H1 (cell line): ENCODE results near the gene SCYGR1. TPM values are rescaled to one million over a fixed set of nuclear protein-coding genes. Genes with fewer than 3 reads are reported as not detected.

Source experiments
- CTCF ChIA-PET: fragments of 300-600 bp; sonication (Branson Sonifier 250); formaldehyde crosslinking; loops from one replicate; lab custom pipeline; 2021; ENCODE audit not compliant: partially characterized antibody; lab: Charles Lee
- POLR2A ChIA-PET: fragments of 300-600 bp; sonication (Branson Sonifier 250); formaldehyde crosslinking; loops from one replicate; lab custom pipeline; 2021; ENCODE audit warnings: inconsistent platforms; ENCODE audit not compliant: partially characterized antibody; lab: Charles Lee
- DNase-seq, 2 experiments: peaks; one replicate each; pipeline versions ENCODE4 v3.0.0 to v3.0.0-alpha.2; 2010 to 2022; ENCODE audit warnings: low spot score in 2 of 2, low read depth in 1 of 2, mixed read lengths in 1 of 2
- FAIRE-seq: peaks from 2 replicates; lab custom pipeline; 2011; peaks lifted over from hg19 to GRCh38; lab: Jason Lieb, UNC
- H2AFZ ChIP-seq: 2 replicates; pipeline ENCODE4 v1.8.1; 2012; ENCODE audit warnings: low read length, inconsistent platforms
- H2AK5ac ChIP-seq: 2 replicates; pipeline ENCODE4 v1.6.1; 2013; ENCODE audit warnings: low read depth, low read length
- H2BK120ac ChIP-seq: replicated peaks from 2 replicates; pipeline ENCODE3; 2013; ENCODE audit warnings: low read depth, low read length, inconsistent platforms
- H2BK12ac ChIP-seq: 2 replicates; pipeline ENCODE4 v1.6.1; 2013; ENCODE audit warnings: low read depth, low read length
- H2BK15ac ChIP-seq: 2 replicates; pipeline ENCODE4 v1.6.1; 2013; ENCODE audit warnings: low read length
- H2BK20ac ChIP-seq: 2 replicates; pipeline ENCODE4 v1.6.1; 2013; ENCODE audit warnings: low read length
- H2BK5ac ChIP-seq: 2 replicates; pipeline ENCODE4 v1.6.1; 2013; ENCODE audit warnings: low read depth, low read length
- H3K14ac ChIP-seq: 2 replicates; pipeline ENCODE4 v1.6.1; 2013; ENCODE audit warnings: inconsistent platforms; ENCODE audit not compliant: insufficient read length
- H3K18ac ChIP-seq: 2 replicates; pipeline ENCODE4 v1.6.1; 2013; ENCODE audit warnings: low read length; ENCODE audit errors: extremely low read depth
- H3K23ac ChIP-seq: 2 replicates; pipeline ENCODE4 v1.6.1; 2013; ENCODE audit warnings: inconsistent platforms; ENCODE audit not compliant: insufficient read length
- H3K23me2 ChIP-seq: 2 replicates; pipeline ENCODE4 v1.6.1; 2013; ENCODE audit warnings: low read depth, low read length
- H3K27ac ChIP-seq: 2 replicates; pipeline ENCODE4 v1.6.1; 2011; ENCODE audit warnings: low read depth, low read length, inconsistent platforms
- H3K27me3 ChIP-seq, 4 experiments: replicated peaks in 1 of 4; 1 replicate in 1 of 4; 2 replicates in 3 of 4; pipeline versions ENCODE4 v1.6.1 to v1.8.1; 2011 to 2013; ENCODE audit warnings: low read length in 3 of 4, mild to moderate bottlenecking in 3 of 4, inconsistent platforms in 2 of 4, mixed read lengths in 2 of 4, moderate library complexity in 1 of 4; ENCODE audit not compliant: control insufficient read depth in 3 of 4, insufficient read depth in 3 of 4; ENCODE audit errors: extremely low read depth in 1 of 4
- H3K36me3 ChIP-seq, 4 experiments: 2 replicates each; pipeline versions ENCODE4 v1.6.1 to v1.8.1; 2011 to 2013; ENCODE audit warnings: mild to moderate bottlenecking in 4 of 4, low read length in 3 of 4, moderate library complexity in 2 of 4, control low read depth in 1 of 4, inconsistent platforms in 1 of 4; ENCODE audit not compliant: insufficient read depth in 4 of 4, control insufficient read depth in 2 of 4
- H3K4ac ChIP-seq: replicated peaks from 2 replicates; pipeline ENCODE3; 2013; ENCODE audit warnings: low read length, low read depth, mixed read lengths, inconsistent platforms; ENCODE audit not compliant: insufficient read length
- H3K4me1 ChIP-seq, 4 experiments: replicated peaks in 1 of 4; 1 replicate in 1 of 4; 2 replicates in 3 of 4; pipeline versions ENCODE4 v1.6.1 to v1.8.1; 2011 to 2013; ENCODE audit warnings: low read length in 3 of 4, inconsistent platforms in 2 of 4, mixed read lengths in 1 of 4; ENCODE audit not compliant: insufficient read depth in 4 of 4, control insufficient read depth in 3 of 4
- H3K4me2 ChIP-seq, 2 experiments: 2 replicates each; pipeline versions ENCODE4 v1.6.1 to v1.8.1; 2011 to 2013; ENCODE audit warnings: low read depth in 2 of 2, low read length in 2 of 2, control low read depth in 1 of 2, inconsistent platforms in 1 of 2, mild to moderate bottlenecking in 1 of 2; ENCODE audit not compliant: insufficient read depth in 1 of 2
- H3K4me3 ChIP-seq, 4 experiments: fragments of 200-600, 300-600 bp in 1 of 4; sonication (generic), shearing (Covaris generic), sonication (Bioruptor Twin) in 1 of 4; 2 replicates each; pipeline versions ENCODE4 v1.5.1 to v1.8.1; 2011 to 2016; ENCODE audit warnings: low read length in 4 of 4, low read depth in 3 of 4, control low read depth in 2 of 4, inconsistent platforms in 2 of 4, mild to moderate bottlenecking in 2 of 4, mixed read lengths in 1 of 4, moderate library complexity in 1 of 4; ENCODE audit not compliant: insufficient read depth in 2 of 4; ENCODE audit errors: extremely low read depth in 1 of 4
- H3K56ac ChIP-seq: replicated peaks from 2 replicates; pipeline ENCODE3; 2013; ENCODE audit warnings: low read depth, mild to moderate bottlenecking, mixed read lengths, low read length, inconsistent platforms; ENCODE audit not compliant: insufficient read length
- H3K79me1 ChIP-seq: 2 replicates; pipeline ENCODE4 v1.6.1; 2013; ENCODE audit warnings: low read depth, low read length, control low read depth
- H3K79me2 ChIP-seq, 2 experiments: 2 replicates each; pipeline versions ENCODE4 v1.6.1 to v1.8.1; 2012 to 2013; ENCODE audit warnings: low read length in 2 of 2, mild to moderate bottlenecking in 2 of 2, inconsistent platforms in 1 of 2; ENCODE audit not compliant: insufficient read depth in 2 of 2, control insufficient read depth in 1 of 2
- H3K9ac ChIP-seq, 4 experiments: replicated peaks in 1 of 4; 1 replicate in 1 of 4; 2 replicates in 3 of 4; pipeline versions ENCODE4 v1.6.1 to v1.8.1; 2011 to 2013; ENCODE audit warnings: low read depth in 3 of 4, low read length in 3 of 4, control low read depth in 2 of 4, mild to moderate bottlenecking in 2 of 4, moderate library complexity in 2 of 4, inconsistent platforms in 1 of 4; ENCODE audit errors: extremely low read depth in 1 of 4
- H3K9me3 ChIP-seq, 2 experiments: 2 replicates each; pipeline versions ENCODE4 v1.6.1 to v1.8.1; 2012 to 2013; ENCODE audit warnings: mild to moderate bottlenecking in 2 of 2, moderate library complexity in 2 of 2, control low read depth in 1 of 2, inconsistent platforms in 1 of 2, low read depth in 1 of 2, low read length in 1 of 2, mixed read lengths in 1 of 2; ENCODE audit not compliant: insufficient read depth in 2 of 2
- H4K20me1 ChIP-seq, 2 experiments: replicated peaks in 1 of 2; 2 replicates each; pipeline versions ENCODE3 to v1.8.1; 2011 to 2013; ENCODE audit warnings: inconsistent platforms in 2 of 2, low read length in 2 of 2, mild to moderate bottlenecking in 1 of 2; ENCODE audit not compliant: insufficient read depth in 2 of 2, control insufficient read depth in 1 of 2
- H4K5ac ChIP-seq: 2 replicates; pipeline ENCODE4 v1.6.1; 2013; ENCODE audit warnings: low read length, low read depth, mixed read lengths, inconsistent platforms; ENCODE audit not compliant: insufficient read length
- H4K8ac ChIP-seq: 2 replicates; pipeline ENCODE4 v1.8.0; 2013; ENCODE audit warnings: mild to moderate bottlenecking, moderate library complexity, low read length, inconsistent platforms; ENCODE audit not compliant: insufficient read depth; ENCODE audit errors: extremely low read depth
- H4K91ac ChIP-seq: replicated peaks from 2 replicates; pipeline ENCODE3; 2013; ENCODE audit warnings: low read length, mixed read lengths, inconsistent platforms; ENCODE audit not compliant: insufficient read length
- BACH1 ChIP-seq: IDR thresholded peaks from 2 replicates; pipeline ENCODE4 v1.6.1; 2012; ENCODE audit warnings: low read length, improper control_type of control experiment
- BCL11A ChIP-seq, 2 experiments: IDR thresholded peaks; one replicate each; pipeline ENCODE4 v1.6.1; 2011; ENCODE audit warnings: low read depth in 2 of 2, low read length in 2 of 2, mild to moderate bottlenecking in 2 of 2
- JUN ChIP-seq: IDR thresholded peaks from 2 replicates; pipeline ENCODE4 v1.6.1; 2011; ENCODE audit warnings: low read depth, mild to moderate bottlenecking, improper control_type of control experiment, low read length
- WGBS, 2 experiments: shearing (Covaris generic) in 1 of 2; methylation state at CpG; one replicate each; pipeline versions ENCODE4 v1.1.6 to v1.1.7; 2013 to 2015; ENCODE audit warnings: low lambda C conversion rate in 2 of 2, mixed read lengths in 2 of 2, inconsistent platforms in 1 of 2, low coverage in 1 of 2, missing lambda C conversion rate in 1 of 2; ENCODE audit not compliant: insufficient replicate concordance in 2 of 2, insufficient coverage in 1 of 2, insufficient read length in 1 of 2; ENCODE audit errors: extremely low coverage in 1 of 2, missing lambda C conversion rate in 1 of 2; 5-methylcytosine and 5-hydroxymethylcytosine counted together
- polyA plus RNA-seq, 7 experiments: library from polyadenylated mRNA; depleted of rRNA in 3 of 7; stranded (reverse) in 5 of 7; unstranded in 2 of 7; fragments of >200 nt in 5 of 7; fragments of 200-250 nt in 2 of 7; gene quantifications; 1 replicate in 5 of 7; 2 replicates in 1 of 7; 4 replicates in 1 of 7; pipeline versions ENCODE4 v1.2.1 to v1.2.3, GENCODE V29; 2011 to 2013; ENCODE audit warnings: missing spikeins in 2 of 7, mixed read lengths in 2 of 7
- total RNA-seq: library from RNA; stranded (reverse); fragmentation: NEBNext Ultra II Directional; extraction: Animal tissue kit (Norgen Biotek cat#: 25700); gene quantifications from 2 replicates; pipeline ENCODE4 v1.2.1, GENCODE V29; 2021

SCYGR1 gene
- total and polyA plus RNA-seq, 2 of the 8 experiments (the other 6 are each of a cell fraction or from before 2014, with no cell fraction given), result not detected

DNA sequence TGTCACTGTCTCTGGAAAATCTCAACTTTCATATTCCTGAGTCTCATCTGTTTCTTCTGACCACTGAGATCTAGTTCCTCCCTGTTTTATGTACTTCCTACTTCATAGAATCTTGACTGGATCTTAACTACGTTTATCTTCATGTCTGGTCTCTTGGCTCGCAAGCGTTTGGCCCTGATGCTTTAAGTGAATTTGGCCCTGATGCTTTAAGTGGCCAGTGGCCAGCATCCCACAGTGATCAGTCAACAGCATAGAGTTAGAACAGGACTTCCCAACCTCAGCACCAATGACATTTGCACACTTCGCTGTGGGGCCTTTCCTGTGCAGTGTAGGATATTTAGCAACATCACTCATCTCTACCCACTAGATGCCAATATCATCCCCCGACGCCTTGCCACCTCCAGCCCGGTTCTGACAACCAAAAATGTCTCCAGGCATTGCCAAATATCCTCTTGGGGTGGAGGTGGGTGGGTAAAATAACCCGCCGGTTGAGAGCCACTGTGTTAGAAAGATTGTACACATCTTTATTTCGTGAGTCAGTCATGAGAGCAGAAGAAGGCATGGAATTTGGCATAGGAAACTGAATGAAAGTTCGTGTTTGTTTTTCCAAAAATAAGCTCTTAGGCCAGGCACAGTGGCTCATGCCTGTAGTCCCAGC lies 20.9 kb downstream of the SCYGR1 start:
- Histone ChIP-seq H3K18ac (no peak overlapping the region), H3K23ac (no peak overlapping the region), H3K4me1 (no peaks in the 10 kb centered on the region), H2BK20ac (no peak overlapping the region), H3K79me1 (no peaks in the 10 kb centered on the region), H2BK120ac (no peak overlapping the region), H4K5ac (no peak overlapping the region), H3K79me2 (no peaks in the 10 kb centered on the region), H4K91ac (no peak overlapping the region), H2BK12ac (no peak overlapping the region), H2BK5ac (no peak overlapping the region), H2BK15ac (no peak overlapping the region)
- no peak for FAIRE-seq
- whole genome bisulfite sequencing, 2 experiments, result 91% methylated on average over 11 of the region's 11 CpGs; no CpG with 5 or more reads in 1 of the 2 experiments
- TF ChIP-seq BCL11A (IDR thresholded peaks at IDR 0.05; ENCODE audit: low read depth in 2 of 2, low read length in 2 of 2) (no peak), BACH1 (no peak), JUN (no peak)
- TF ChIP-seq, all 59 proteins: peak for 0
- H3K9ac ChIP-seq, result no peak overlapping the region
- H3K4ac ChIP-seq, result no peak overlapping the region
- CTCF ChIA-PET, result no interaction called here
- no peaks in the 10 kb centered on the region for H3K23me2 ChIP-seq
- H2AK5ac ChIP-seq, result no peak overlapping the region
- H3K56ac ChIP-seq, result no peak overlapping the region
- H3K9me3 ChIP-seq, result no peaks in the 10 kb centered on the region
- H3K27ac ChIP-seq, result no peak overlapping the region
- DNase-seq, result no peak
- no peaks in the 10 kb centered on the region for H3K27me3 ChIP-seq
- no peak overlapping the region for H3K4me3 ChIP-seq
- H3K4me2 ChIP-seq, result no peak overlapping the region
- no peaks in the 10 kb centered on the region for H4K20me1 ChIP-seq
- no peak overlapping the region for H4K8ac ChIP-seq
- no peak overlapping the region for H2AFZ ChIP-seq
- H3K14ac ChIP-seq, result no peak overlapping the region
- H3K36me3 ChIP-seq, result no peaks in the 10 kb centered on the region
- POLR2A ChIA-PET, result no interaction called here
